Esophagus muscularis mucosa (tissue), 3 donors: ENCODE results near the gene SYNJ1.

ENCODE experiments used
- POLR2A ChIP-seq: fragments of 450-650 bp; IDR thresholded peaks from one replicate; pipeline ENCODE4 v1.6.1; 2017; ENCODE audit warnings: antibody characterized with exemption, moderate library complexity, mild to moderate bottlenecking, low read depth
- POLR2AphosphoS5 ChIP-seq, 2 donors: sonication (generic); formaldehyde crosslinking; IDR thresholded peaks; one replicate each; pipeline ENCODE4 v1.6.1; 2017; ENCODE audit warnings: antibody characterized with exemption in 2 of 2
- TF ChIP-seq, protein P1 (sequence below), 3 experiments: fragments of 200-600 bp in 2 of 3; fragments of 450-650 bp in 1 of 3; sonication (generic) in 2 of 3; IDR thresholded peaks; one replicate each; pipeline ENCODE4 v1.5.1; 2017 to 2019; ENCODE audit warnings: antibody characterized with exemption in 3 of 3, mild to moderate bottlenecking in 2 of 3, moderate library complexity in 1 of 3

DNA sequence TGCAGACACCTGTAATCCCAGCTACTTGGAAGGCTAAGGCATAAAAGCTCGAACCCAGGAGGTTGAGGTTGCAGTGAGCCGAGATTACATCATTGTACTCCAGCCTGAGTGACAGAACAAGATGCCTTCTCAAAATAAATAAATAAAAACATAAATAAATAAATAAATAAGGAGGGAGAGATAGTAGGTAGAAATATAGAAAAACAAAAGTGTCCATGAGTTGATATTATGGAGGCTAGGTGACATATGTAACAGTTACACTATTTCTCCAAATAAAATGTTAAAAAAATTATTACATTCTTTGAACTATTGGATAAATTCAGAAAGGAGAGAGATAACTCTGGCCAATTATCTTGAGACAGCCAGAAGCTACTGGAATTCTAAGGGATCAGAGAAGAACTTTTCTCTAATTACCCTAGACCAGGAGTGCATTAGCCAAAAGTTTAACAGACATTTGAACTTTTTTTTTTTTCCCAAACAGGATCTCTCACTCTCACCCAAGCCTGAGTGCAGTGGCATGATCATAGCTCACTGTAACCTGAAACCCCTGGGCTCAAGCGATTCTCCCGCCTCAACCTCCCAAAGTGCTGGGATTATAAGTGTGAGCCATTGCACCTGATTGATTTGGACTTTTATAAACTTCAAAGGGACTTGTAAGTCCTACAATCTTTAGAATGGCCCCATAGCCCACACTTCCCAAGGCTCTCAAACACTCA, 17.6 kb downstream of the SYNJ1 start:
- TF ChIP-seq, protein P1, sequence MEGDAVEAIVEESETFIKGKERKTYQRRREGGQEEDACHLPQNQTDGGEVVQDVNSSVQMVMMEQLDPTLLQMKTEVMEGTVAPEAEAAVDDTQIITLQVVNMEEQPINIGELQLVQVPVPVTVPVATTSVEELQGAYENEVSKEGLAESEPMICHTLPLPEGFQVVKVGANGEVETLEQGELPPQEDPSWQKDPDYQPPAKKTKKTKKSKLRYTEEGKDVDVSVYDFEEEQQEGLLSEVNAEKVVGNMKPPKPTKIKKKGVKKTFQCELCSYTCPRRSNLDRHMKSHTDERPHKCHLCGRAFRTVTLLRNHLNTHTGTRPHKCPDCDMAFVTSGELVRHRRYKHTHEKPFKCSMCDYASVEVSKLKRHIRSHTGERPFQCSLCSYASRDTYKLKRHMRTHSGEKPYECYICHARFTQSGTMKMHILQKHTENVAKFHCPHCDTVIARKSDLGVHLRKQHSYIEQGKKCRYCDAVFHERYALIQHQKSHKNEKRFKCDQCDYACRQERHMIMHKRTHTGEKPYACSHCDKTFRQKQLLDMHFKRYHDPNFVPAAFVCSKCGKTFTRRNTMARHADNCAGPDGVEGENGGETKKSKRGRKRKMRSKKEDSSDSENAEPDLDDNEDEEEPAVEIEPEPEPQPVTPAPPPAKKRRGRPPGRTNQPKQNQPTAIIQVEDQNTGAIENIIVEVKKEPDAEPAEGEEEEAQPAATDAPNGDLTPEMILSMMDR (IDR thresholded peaks at IDR 0.05) = no peak
- TF ChIP-seq POLR2A = no peak
- TF ChIP-seq POLR2AphosphoS5 (IDR thresholded peaks at IDR 0.05) = no peak
